HG03196 (cell line): ENCODE measurements around the gene SLC44A1.

ENCODE experiments used
- ATAC-seq: cut with Tn5 transposase; IDR thresholded peaks from one replicate; pipeline ENCODE4 v1.9.1; 2021; ENCODE audit not compliant: unreplicated experiment

Gene SLC44A1

GRCh38 chr9:105297442-105298075, 53.1 kb downstream of the SLC44A1 start:
- ATAC-seq: no peak

- ATAC-seq: peak; percentile 75
Measured at GRCh38 chr9:105299190-105299854, 54.9 kb downstream of the SLC44A1 start.

GRCh38 chr9:105302728-105303127, 58.3 kb downstream of the SLC44A1 start:
- ATAC-seq: no peak

GRCh38 chr9:105305856-105306255, 61.4 kb downstream of the SLC44A1 start:
- ATAC-seq: no peak

GRCh38 chr9:105306351-105307140, 62.1 kb downstream of the SLC44A1 start:
- no peak for ATAC-seq

GRCh38 chr9:105307591-105308130, 63.2 kb downstream of the SLC44A1 start:
- no peak for ATAC-seq

- no peak for ATAC-seq
Measured at GRCh38 chr9:105308461-105309341, 64.2 kb downstream of the SLC44A1 start.

- no peak for ATAC-seq
Measured at GRCh38 chr9:105309531-105309931, 65.1 kb downstream of the SLC44A1 start.

GRCh38 chr9:105311306-105311705, 66.9 kb downstream of the SLC44A1 start:
- no peak for ATAC-seq

GRCh38 chr9:105313238-105313637, 68.8 kb downstream of the SLC44A1 start:
- ATAC-seq: no peak

- ATAC-seq: no peak
Measured at GRCh38 chr9:105316703-105317102, 72.3 kb downstream of the SLC44A1 start.

- peak; percentile 59 for ATAC-seq
Measured at GRCh38 chr9:105318729-105319191, 74.3 kb downstream of the SLC44A1 start.

GRCh38 chr9:105319202-105319813, 74.9 kb downstream of the SLC44A1 start:
- no peak for ATAC-seq

- ATAC-seq: peak; percentile 58
Measured at GRCh38 chr9:105320568-105320967, 76.1 kb downstream of the SLC44A1 start.

- no peak for ATAC-seq
Measured at GRCh38 chr9:105328296-105328695, 83.8 kb downstream of the SLC44A1 start.

GRCh38 chr9:105328872-105329718, 84.6 kb downstream of the SLC44A1 start:
- no peak for ATAC-seq

GRCh38 chr9:105329719-105330062, 85.2 kb downstream of the SLC44A1 start:
- no peak for ATAC-seq

GRCh38 chr9:105330201-105330600, 85.8 kb downstream of the SLC44A1 start:
- ATAC-seq: no peak

- no peak for ATAC-seq
Measured at GRCh38 chr9:105330755-105331154, 86.3 kb downstream of the SLC44A1 start.
